Large intestine (tissue), 3 donors: ENCODE data around the gene DOCK9. TPM values are rescaled to one million over a fixed set of nuclear protein-coding genes. Genes with fewer than 3 reads are reported as not detected.

Source experiments
- DNase-seq, 2 donors: peaks; one replicate each; pipeline versions ENCODE4 v3.0.0 to v3.0.0-alpha.2; 2013
- H3K27ac ChIP-seq: one replicate; pipeline ENCODE4 v1.5.1; 2013; ENCODE audit warnings: low read length
- H3K27me3 ChIP-seq: 2 replicates; pipeline ENCODE4 v1.6.1; 2013; ENCODE audit warnings: low read length; ENCODE audit not compliant: control insufficient read depth, insufficient read depth
- H3K36me3 ChIP-seq: 2 replicates; pipeline ENCODE4 v1.6.1; 2013; ENCODE audit warnings: low read length; ENCODE audit not compliant: control insufficient read depth, insufficient read depth
- H3K4me1 ChIP-seq: one replicate; pipeline ENCODE4 v1.6.1; 2013; ENCODE audit warnings: low read length; ENCODE audit not compliant: control insufficient read depth, insufficient read depth
- H3K4me3 ChIP-seq: one replicate; pipeline ENCODE4 v1.5.1; 2013; ENCODE audit warnings: low read length
- H3K9me3 ChIP-seq: one replicate; pipeline ENCODE4 v1.6.1; 2013; ENCODE audit warnings: mild to moderate bottlenecking, low read depth, low read length, moderate library complexity; ENCODE audit not compliant: control insufficient read depth
- WGBS: methylation state at CpG from one replicate; pipeline ENCODE4 v1.1.5; 2013; ENCODE audit warnings: low lambda C conversion rate; ENCODE audit not compliant: insufficient coverage; 5-methylcytosine and 5-hydroxymethylcytosine counted together
- polyA plus RNA-seq: library from polyadenylated mRNA; unstranded; fragments of 120-200 nt; gene quantifications from one replicate; pipeline ENCODE4 v1.2.1, GENCODE V29; 2013

The DOCK9 gene
- polyA plus RNA-seq, 1 donor, result 103 TPM

- Histone ChIP-seq H3K27me3 (no peaks in the 10 kb centered on the region), H3K4me1 (no peaks in the 10 kb centered on the region), H3K27ac (no peak overlapping the region), H3K4me3 (no peak overlapping the region), H3K9me3 (peaks cover 4% of the 10 kb centered on the region), H3K36me3 (no peaks in the 10 kb centered on the region)
- no peak for DNase-seq
- 80% methylated on average over 2 of the region's 6 CpGs for WGBS
These were observed 39.9 kb downstream of the DOCK9 start for GRCh38 chr13:98937911-98938381.

- H3K4me3 ChIP-seq, result no peak overlapping the region
- WGBS, result 100% methylated on average over 1 of the region's 3 CpGs
- peaks cover 4% of the 10 kb centered on the region for H3K9me3 ChIP-seq
- no peaks in the 10 kb centered on the region for H3K27me3 ChIP-seq
- no peak overlapping the region for H3K27ac ChIP-seq
- no peak for DNase-seq
- H3K4me1 ChIP-seq, result peaks cover 3% of the 10 kb centered on the region
- no peaks in the 10 kb centered on the region for H3K36me3 ChIP-seq
These were observed 43.6 kb downstream of the DOCK9 start for GRCh38 chr13:98934243-98934642.

- Histone ChIP-seq H3K36me3 (no peaks in the 10 kb centered on the region), H3K27ac (peak overlapping the region; percentile 98), H3K27me3 (no peaks in the 10 kb centered on the region), H3K9me3 (peaks cover 4% of the 10 kb centered on the region), H3K4me3 (peak overlapping the region; percentile 70), H3K4me1 (peaks cover 8% of the 10 kb centered on the region)
- no CpG with 5 or more reads among the region's 8 CpGs for WGBS
- peak; percentile 83 to 95 for DNase-seq
These were observed 47.7 kb downstream of the DOCK9 start for GRCh38 chr13:98930151-98930591.

GRCh38 chr13:98927951-98928927 is 49.6 kb downstream of the DOCK9 start:
- Histone ChIP-seq H3K4me3 (peak overlapping the region; percentile 70), H3K27ac (no peak overlapping the region), H3K27me3 (no peaks in the 10 kb centered on the region), H3K9me3 (no peaks in the 10 kb centered on the region), H3K36me3 (peaks cover 13% of the 10 kb centered on the region), H3K4me1 (peaks cover 8% of the 10 kb centered on the region)
- WGBS, result no CpG with 5 or more reads among the region's 2 CpGs
- no peak for DNase-seq

GRCh38 chr13:98925949-98926348 is 51.9 kb downstream of the DOCK9 start:
- peak in 1 of 2 donors; percentile 53 for DNase-seq
- H3K4me1 ChIP-seq, result peaks cover 7% of the 10 kb centered on the region
- peaks cover 34% of the 10 kb centered on the region for H3K36me3 ChIP-seq
- 39% methylated on average over 3 of the region's 4 CpGs for WGBS
- no peak overlapping the region for H3K27ac ChIP-seq
- no peak overlapping the region for H3K4me3 ChIP-seq
- no peaks in the 10 kb centered on the region for H3K27me3 ChIP-seq
- no peaks in the 10 kb centered on the region for H3K9me3 ChIP-seq

GRCh38 chr13:98923641-98924397 is 54.0 kb downstream of the DOCK9 start:
- Histone ChIP-seq H3K27ac (no peak overlapping the region), H3K4me1 (peaks cover 5% of the 10 kb centered on the region), H3K9me3 (no peaks in the 10 kb centered on the region), H3K4me3 (no peak overlapping the region), H3K36me3 (peaks cover 52% of the 10 kb centered on the region), H3K27me3 (no peaks in the 10 kb centered on the region)
- 87% methylated on average over 6 of the region's 11 CpGs for WGBS
- DNase-seq, result no peak

GRCh38 chr13:98922306-98922705 is 55.6 kb downstream of the DOCK9 start:
- no peaks in the 10 kb centered on the region for H3K27me3 ChIP-seq

GRCh38 chr13:98921786-98922185 is 56.1 kb downstream of the DOCK9 start:
- Histone ChIP-seq H3K9me3 (no peaks in the 10 kb centered on the region), H3K27ac (no peak overlapping the region), H3K36me3 (peaks cover 62% of the 10 kb centered on the region), H3K4me1 (peaks cover 5% of the 10 kb centered on the region), H3K4me3 (no peak overlapping the region), H3K27me3 (no peaks in the 10 kb centered on the region)
- DNase-seq, result no peak
- WGBS, result no CpG with 5 or more reads among the region's 5 CpGs

More at GRCh38 chr13:98922306-98922705, 55.6 kb downstream of the DOCK9 start:
- DNase-seq, result no peak
- Histone ChIP-seq H3K4me3 (no peak overlapping the region), H3K9me3 (no peaks in the 10 kb centered on the region), H3K4me1 (peaks cover 5% of the 10 kb centered on the region), H3K27ac (no peak overlapping the region), H3K36me3 (peaks cover 62% of the 10 kb centered on the region)
- 100% methylated on average over 1 of the region's 4 CpGs for WGBS

GRCh38 chr13:98921015-98921580 is 56.8 kb downstream of the DOCK9 start:
- Histone ChIP-seq H3K27me3 (no peaks in the 10 kb centered on the region), H3K27ac (no peak overlapping the region), H3K4me3 (no peak overlapping the region), H3K4me1 (peaks cover under 1% of the 10 kb centered on the region), H3K36me3 (peaks cover 67% of the 10 kb centered on the region), H3K9me3 (no peaks in the 10 kb centered on the region)
- WGBS, result 100% methylated on average over 1 of the region's 5 CpGs
- DNase-seq, result no peak

- Histone ChIP-seq H3K4me1 (no peaks in the 10 kb centered on the region), H3K27ac (no peak overlapping the region), H3K36me3 (peaks cover 80% of the 10 kb centered on the region), H3K4me3 (no peak overlapping the region), H3K27me3 (no peaks in the 10 kb centered on the region), H3K9me3 (no peaks in the 10 kb centered on the region)
- WGBS, result no CpG with 5 or more reads among the region's 2 CpGs
- DNase-seq, result no peak
These were observed 58.3 kb downstream of the DOCK9 start for GRCh38 chr13:98919566-98919965.
